SK-N-SH (cell line): ENCODE results near the gene MYO19. TPM values are rescaled to one million over a fixed set of nuclear protein-coding genes. Genes with fewer than 3 reads are reported as not detected.
"Not testable (repeated sequence)": the region's sequence is repeated elsewhere in the genome, so short reads cannot be mapped to it uniquely, and the experiment has no call there.

Experiments
- CTCF ChIA-PET: fragments of 300-600, 350-600 bp; formaldehyde crosslinking; extraction: SDS; loops from one replicate; lab custom pipeline; 2021; lab: Yijun Ruan, JAX
- POLR2A ChIA-PET: fragments of 350-600 bp; sonication (Branson Sonifier 250); formaldehyde crosslinking; extraction: SDS; loops from one replicate; lab custom pipeline; 2020; ENCODE audit warnings: antibody characterized with exemption, inconsistent platforms; lab: Yijun Ruan, JAX
- DNase-seq: peaks from one replicate; pipeline ENCODE4 v3.0.0; 2012
- H2AFZ ChIP-seq: fragments of 200-600 bp; sonication (generic); 2 replicates; pipeline ENCODE4 v1.8.1; 2016; ENCODE audit warnings: antibody characterized with exemption, mild to moderate bottlenecking, low read depth
- H3F3A ChIP-seq: fragments of 200-600 bp; sonication (generic); replicated peaks from 2 replicates; pipeline ENCODE3; 2016; ENCODE audit warnings: antibody characterized with exemption, mild to moderate bottlenecking; ENCODE audit not compliant: insufficient read depth
- H3K27ac ChIP-seq, 2 experiments: fragments of 200-500 bp in 1 of 2; fragments of 200-600 bp in 1 of 2; sonication (Bioruptor generic) in 1 of 2; sonication (generic), shearing (Covaris generic) in 1 of 2; 2 replicates each; pipeline versions ENCODE4 v1.5.1 to v1.6.1; 2014 to 2016; ENCODE audit warnings: low read depth in 2 of 2, inconsistent platforms in 1 of 2, low read length in 1 of 2, mild to moderate bottlenecking in 1 of 2, mixed read lengths in 1 of 2
- H3K27me3 ChIP-seq: fragments of 200-600 bp; sonication (generic), shearing (Covaris generic); 2 replicates; pipeline ENCODE4 v1.6.1; 2016; ENCODE audit warnings: mixed run types; ENCODE audit not compliant: insufficient read depth
- H3K36me3 ChIP-seq, 2 experiments: fragments of 200-500 bp in 1 of 2; fragments of 200-600 bp in 1 of 2; sonication (Bioruptor generic) in 1 of 2; sonication (generic) in 1 of 2; replicated peaks in 1 of 2; 2 replicates each; pipeline versions ENCODE3 to v1.5.1; 2014 to 2016; ENCODE audit warnings: low read length in 1 of 2, mild to moderate bottlenecking in 1 of 2; ENCODE audit not compliant: insufficient read depth in 2 of 2, control insufficient read depth in 1 of 2
- H3K4me1 ChIP-seq, 2 experiments: fragments of 200-500 bp in 1 of 2; fragments of 200-600 bp in 1 of 2; sonication (Bioruptor generic) in 1 of 2; sonication (generic), shearing (Covaris generic) in 1 of 2; 2 replicates each; pipeline versions ENCODE4 v1.5.1 to v1.6.1; 2014 to 2016; ENCODE audit warnings: low read depth in 1 of 2, low read length in 1 of 2, mixed run types in 1 of 2; ENCODE audit not compliant: insufficient read depth in 2 of 2, control insufficient read depth in 1 of 2
- H3K4me2 ChIP-seq: fragments of 200-600 bp; sonication (generic), shearing (Covaris generic); 2 replicates; pipeline ENCODE4 v1.6.1; 2017; ENCODE audit warnings: mixed run types
- H3K4me3 ChIP-seq, 2 experiments: fragments of 200-500 bp in 1 of 2; fragments of 200-600 bp in 1 of 2; sonication (Bioruptor generic) in 1 of 2; sonication (generic), shearing (Covaris generic) in 1 of 2; 2 replicates each; pipeline versions ENCODE4 v1.5.1 to v1.8.1; 2014 to 2016; ENCODE audit warnings: low read depth in 2 of 2, inconsistent platforms in 1 of 2, low read length in 1 of 2, mild to moderate bottlenecking in 1 of 2, mixed read lengths in 1 of 2, moderate library complexity in 1 of 2
- H3K79me2 ChIP-seq: fragments of 200-600 bp; sonication (generic); 2 replicates; pipeline ENCODE4 v1.8.1; 2017; ENCODE audit warnings: mild to moderate bottlenecking; ENCODE audit not compliant: insufficient read depth
- H3K9ac ChIP-seq: fragments of 200-600 bp; sonication (generic); 2 replicates; pipeline ENCODE4 v1.6.1; 2017; ENCODE audit warnings: mixed run types
- H3K9me2 ChIP-seq: fragments of 200-600 bp; sonication (generic); 2 replicates; pipeline ENCODE4 v1.6.1; 2017; ENCODE audit warnings: mixed run types
- H3K9me3 ChIP-seq: fragments of 200-600 bp; sonication (generic); 2 replicates; pipeline ENCODE4 v1.6.1; 2017; ENCODE audit warnings: mixed run types, mild to moderate bottlenecking, moderate library complexity
- H4K20me1 ChIP-seq: fragments of 200-600 bp; sonication (generic); 2 replicates; pipeline ENCODE4 v1.6.1; 2017; ENCODE audit warnings: mild to moderate bottlenecking, mixed run types; ENCODE audit not compliant: insufficient read depth
- EP300 ChIP-seq, 2 experiments: IDR thresholded peaks; 2 replicates each; pipeline versions ENCODE4 v1.4.0 to v1.6.1; 2012; ENCODE audit warnings: borderline replicate concordance in 1 of 2, low read depth in 1 of 2, low read length in 1 of 2
- FOSL2 ChIP-seq: IDR thresholded peaks from 2 replicates; pipeline ENCODE4 v1.4.0; 2012; ENCODE audit warnings: low read depth, mild to moderate bottlenecking, moderate library complexity, borderline replicate concordance
- FOXJ3 ChIP-seq: sonication (generic); formaldehyde crosslinking; IDR thresholded peaks from 2 replicates; pipeline ENCODE4 v1.5.1; 2020; ENCODE audit warnings: mild to moderate bottlenecking, missing genetic modification reagents
- GABPA ChIP-seq: IDR thresholded peaks from 2 replicates; pipeline ENCODE4 v1.4.0; 2012; ENCODE audit warnings: low read depth, mild to moderate bottlenecking
- MXI1 ChIP-seq: IDR thresholded peaks from 2 replicates; pipeline ENCODE4 v1.6.1; 2012; ENCODE audit warnings: mild to moderate bottlenecking, low read depth, low read length, improper control_type of control experiment
- NRF1 ChIP-seq: IDR thresholded peaks from 2 replicates; pipeline ENCODE4 v1.6.1; 2012; ENCODE audit warnings: low read depth, mild to moderate bottlenecking, low read length
- POLR2AphosphoS5 ChIP-seq: IDR thresholded peaks from 2 replicates; pipeline ENCODE4 v1.6.1; 2012; ENCODE audit warnings: low read depth, low read length
- RAD21 ChIP-seq: IDR thresholded peaks from 2 replicates; pipeline ENCODE4 v1.6.1; 2012; ENCODE audit warnings: mild to moderate bottlenecking, low read length
- RXRA ChIP-seq: IDR thresholded peaks from 2 replicates; pipeline ENCODE4 v1.4.0; 2012; ENCODE audit warnings: low read depth, mild to moderate bottlenecking, borderline replicate concordance
- SIN3A ChIP-seq: IDR thresholded peaks from 2 replicates; pipeline ENCODE4 v1.6.1; 2012; ENCODE audit warnings: low read depth, mild to moderate bottlenecking, low read length, moderate library complexity, borderline replicate concordance
- TCF12 ChIP-seq: IDR thresholded peaks from 2 replicates; pipeline ENCODE4 v1.4.0; 2012
- YY1 ChIP-seq: IDR thresholded peaks from 2 replicates; pipeline ENCODE4 v1.4.0; 2012; ENCODE audit warnings: low read depth, mild to moderate bottlenecking
- WGBS: methylation state at CpG from one replicate; pipeline ENCODE4 v1.1.6; 2017; ENCODE audit warnings: low lambda C conversion rate; 5-methylcytosine and 5-hydroxymethylcytosine counted together
- polyA plus RNA-seq, 3 experiments: library from polyadenylated mRNA; depleted of rRNA; stranded (reverse); fragments of >200 nt; gene quantifications; 2 replicates each; pipeline ENCODE4 v1.2.3, GENCODE V29; 2012
- TF ChIP-seq, protein P1 (sequence below): IDR thresholded peaks from 2 replicates; pipeline ENCODE4 v1.4.0; 2012; ENCODE audit warnings: low read depth
- TF ChIP-seq, protein P2 (sequence below): fragments of 150-350 bp; IDR thresholded peaks from 2 replicates; pipeline ENCODE4 v1.6.1; 2017; ENCODE audit warnings: antibody characterized with exemption, low read length, low read depth, borderline replicate concordance
- TF ChIP-seq, protein P3 (sequence below): fragments of 200-600 bp; sonication (generic); IDR thresholded peaks from 2 replicates; pipeline ENCODE4 v1.6.1; 2017; ENCODE audit warnings: antibody characterized with exemption, mild to moderate bottlenecking, moderate library complexity
- TF ChIP-seq, protein P4 (sequence below): IDR thresholded peaks from 2 replicates; pipeline ENCODE4 v1.4.0; 2012; ENCODE audit warnings: low read depth, borderline replicate concordance

The MYO19 gene
- polyA plus RNA-seq, 1 of the 3 experiments (the other 2 are of a cell fraction), result 61.6 TPM

DNA sequence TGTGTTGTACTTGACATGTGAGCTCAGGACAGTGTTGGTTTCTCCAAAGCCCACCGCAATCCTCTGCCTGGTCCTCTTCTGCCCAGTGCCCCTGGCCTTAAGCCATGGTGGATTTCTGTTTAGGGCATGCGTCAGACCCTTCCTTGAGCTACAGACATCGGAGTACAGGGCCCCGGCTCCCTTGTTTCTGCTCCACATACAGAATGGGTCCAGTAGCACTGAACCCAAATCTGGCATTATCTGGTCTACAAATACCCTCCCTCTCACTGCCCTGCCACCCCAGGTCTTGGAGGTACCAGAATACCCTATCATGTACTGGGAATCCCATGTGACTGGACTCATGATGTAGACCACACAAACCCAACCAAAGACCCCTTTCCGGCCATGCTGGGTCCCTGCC is 75.6 kb downstream of the MYO19 start:
- Histone ChIP-seq H3K9me2 (no peaks in the 10 kb centered on the region), H3K9ac (no peak overlapping the region), H3K36me3 (no peaks in the 10 kb centered on the region), H3K27ac (no peak overlapping the region), H3K27me3 (peaks cover 13% of the 10 kb centered on the region; the same call in 1 of the 2 replicates), H3K9me3 (no peaks in the 10 kb centered on the region), H3K79me2 (no peaks in the 10 kb centered on the region), H3F3A (no peaks in the 10 kb centered on the region), H3K4me3 (no peak overlapping the region), H4K20me1 (no peaks in the 10 kb centered on the region), H3K4me1 (no peaks in the 10 kb centered on the region), H3K4me2 (no peak overlapping the region), H2AFZ (no peak overlapping the region)
- 56% methylated on average over 1 of the region's 5 CpGs for WGBS
- DNase-seq, result no peak
- ChIA-PET CTCF (no interaction called here), POLR2A (no interaction called here)
- TF ChIP-seq, protein P1, sequence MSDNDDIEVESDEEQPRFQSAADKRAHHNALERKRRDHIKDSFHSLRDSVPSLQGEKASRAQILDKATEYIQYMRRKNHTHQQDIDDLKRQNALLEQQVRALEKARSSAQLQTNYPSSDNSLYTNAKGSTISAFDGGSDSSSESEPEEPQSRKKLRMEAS, result no peak
- TF ChIP-seq YY1, result no peak
- no peak for TF ChIP-seq EP300 (IDR thresholded peaks at IDR 0.05; ENCODE audit: borderline replicate concordance in 1 of 2, low read depth in 1 of 2, low read length in 1 of 2)
- no peak for TF ChIP-seq NRF1
- TF ChIP-seq, protein P2, sequence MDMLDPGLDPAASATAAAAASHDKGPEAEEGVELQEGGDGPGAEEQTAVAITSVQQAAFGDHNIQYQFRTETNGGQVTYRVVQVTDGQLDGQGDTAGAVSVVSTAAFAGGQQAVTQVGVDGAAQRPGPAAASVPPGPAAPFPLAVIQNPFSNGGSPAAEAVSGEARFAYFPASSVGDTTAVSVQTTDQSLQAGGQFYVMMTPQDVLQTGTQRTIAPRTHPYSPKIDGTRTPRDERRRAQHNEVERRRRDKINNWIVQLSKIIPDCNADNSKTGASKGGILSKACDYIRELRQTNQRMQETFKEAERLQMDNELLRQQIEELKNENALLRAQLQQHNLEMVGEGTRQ, result no peak
- no peak for TF ChIP-seq SIN3A
- no peak for TF ChIP-seq FOSL2
- TF ChIP-seq GABPA, result no peak
- no peak for TF ChIP-seq FOXJ3 (CRISPR knock-in tag)
- TF ChIP-seq, protein P3, sequence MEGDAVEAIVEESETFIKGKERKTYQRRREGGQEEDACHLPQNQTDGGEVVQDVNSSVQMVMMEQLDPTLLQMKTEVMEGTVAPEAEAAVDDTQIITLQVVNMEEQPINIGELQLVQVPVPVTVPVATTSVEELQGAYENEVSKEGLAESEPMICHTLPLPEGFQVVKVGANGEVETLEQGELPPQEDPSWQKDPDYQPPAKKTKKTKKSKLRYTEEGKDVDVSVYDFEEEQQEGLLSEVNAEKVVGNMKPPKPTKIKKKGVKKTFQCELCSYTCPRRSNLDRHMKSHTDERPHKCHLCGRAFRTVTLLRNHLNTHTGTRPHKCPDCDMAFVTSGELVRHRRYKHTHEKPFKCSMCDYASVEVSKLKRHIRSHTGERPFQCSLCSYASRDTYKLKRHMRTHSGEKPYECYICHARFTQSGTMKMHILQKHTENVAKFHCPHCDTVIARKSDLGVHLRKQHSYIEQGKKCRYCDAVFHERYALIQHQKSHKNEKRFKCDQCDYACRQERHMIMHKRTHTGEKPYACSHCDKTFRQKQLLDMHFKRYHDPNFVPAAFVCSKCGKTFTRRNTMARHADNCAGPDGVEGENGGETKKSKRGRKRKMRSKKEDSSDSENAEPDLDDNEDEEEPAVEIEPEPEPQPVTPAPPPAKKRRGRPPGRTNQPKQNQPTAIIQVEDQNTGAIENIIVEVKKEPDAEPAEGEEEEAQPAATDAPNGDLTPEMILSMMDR, result no peak
- TF ChIP-seq RAD21, result no peak
- TF ChIP-seq MXI1, result no peak
- no peak for TF ChIP-seq POLR2AphosphoS5
- TF ChIP-seq, protein P4, sequence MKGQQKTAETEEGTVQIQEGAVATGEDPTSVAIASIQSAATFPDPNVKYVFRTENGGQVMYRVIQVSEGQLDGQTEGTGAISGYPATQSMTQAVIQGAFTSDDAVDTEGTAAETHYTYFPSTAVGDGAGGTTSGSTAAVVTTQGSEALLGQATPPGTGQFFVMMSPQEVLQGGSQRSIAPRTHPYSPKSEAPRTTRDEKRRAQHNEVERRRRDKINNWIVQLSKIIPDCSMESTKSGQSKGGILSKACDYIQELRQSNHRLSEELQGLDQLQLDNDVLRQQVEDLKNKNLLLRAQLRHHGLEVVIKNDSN, result no peak
- no peak for TF ChIP-seq RXRA
- TF ChIP-seq TCF12, result no peak

DNA sequence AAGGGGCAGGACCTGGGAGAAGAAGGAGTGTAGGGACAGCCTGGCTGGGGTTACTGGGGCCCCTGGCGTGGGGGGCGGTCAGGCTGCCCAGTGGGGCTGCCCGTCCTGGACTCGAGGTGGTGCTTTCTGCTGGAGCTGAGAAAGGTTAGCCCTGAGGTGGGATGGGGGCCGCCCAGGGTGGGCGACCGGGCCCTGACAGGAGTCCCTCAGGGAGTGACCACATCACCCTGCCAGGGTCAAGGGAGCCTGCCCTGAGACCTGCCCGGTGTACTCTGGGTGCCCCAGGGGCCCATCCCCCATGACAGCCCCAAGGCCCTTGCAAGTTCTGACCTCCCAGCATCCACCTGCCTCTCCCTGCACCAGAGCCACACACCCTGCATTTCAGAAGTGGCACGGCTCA is 77.0 kb downstream of the MYO19 start:
- H3K4me3 ChIP-seq, H3K9me3 ChIP-seq, DNase-seq, H4K20me1 ChIP-seq, H3K4me2 ChIP-seq, H3K9ac ChIP-seq, H3F3A ChIP-seq, POLR2A ChIA-PET, H3K27ac ChIP-seq, H3K4me1 ChIP-seq, CTCF ChIA-PET, H2AFZ ChIP-seq, H3K9me2 ChIP-seq, H3K79me2 ChIP-seq, H3K36me3 ChIP-seq: not testable (repeated sequence)
- WGBS, result no CpG with 5 or more reads among the region's 9 CpGs
- peaks cover 13% of the 10 kb centered on the region; the same call in 1 of the 2 replicates for H3K27me3 ChIP-seq

DNA sequence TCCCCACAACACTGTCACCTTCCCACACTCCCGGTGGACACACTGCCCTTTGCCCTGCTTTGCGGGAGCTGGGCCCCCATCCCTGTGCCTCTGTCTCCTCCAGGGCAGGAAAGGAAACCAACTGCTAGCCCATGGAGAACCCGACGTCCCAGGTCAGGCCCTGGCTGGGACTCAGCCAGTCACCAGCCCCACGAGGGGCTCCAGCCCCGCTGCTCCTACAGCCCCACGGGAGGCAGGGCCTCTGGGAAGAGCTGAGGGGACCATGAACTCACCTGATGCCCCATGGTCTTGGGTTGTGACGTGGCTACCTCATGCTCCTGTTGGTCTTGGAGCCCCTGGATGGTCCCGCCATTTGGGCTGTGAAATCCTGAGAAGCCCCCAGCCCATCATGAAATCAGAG is 81.8 kb downstream of the MYO19 start:
- CTCF ChIA-PET, H3K4me1 ChIP-seq, H3K9me2 ChIP-seq, POLR2A ChIA-PET, H4K20me1 ChIP-seq, DNase-seq, H3K4me2 ChIP-seq, H3K4me3 ChIP-seq, H3F3A ChIP-seq, H3K79me2 ChIP-seq, H3K36me3 ChIP-seq, H3K27ac ChIP-seq, H3K9ac ChIP-seq, H3K9me3 ChIP-seq, H3K27me3 ChIP-seq, H2AFZ ChIP-seq: not testable (repeated sequence)
- WGBS, result no CpG with 5 or more reads among the region's 9 CpGs
